Esophagus squamous epithelium (tissue), 5 donors: Measurements from ENCODE around the gene TCEA2. TPM values are rescaled to one million over a fixed set of nuclear protein-coding genes. Genes with fewer than 3 reads are reported as not detected.
A peak's percentile ranks its signal among the peaks of the same experiment; 100 is the strongest.

ENCODE experiments used
- DNase-seq: peaks from one replicate; lab custom pipeline; 2025; lab: John Stamatoyannopoulos, UW
- H3K27ac ChIP-seq, 4 donors: fragments of 200-600 bp; sonication (generic); one replicate each; pipeline ENCODE4 v1.5.1; 2016 to 2019; ENCODE audit warnings: mild to moderate bottlenecking in 1 of 4
- H3K27me3 ChIP-seq, 4 donors: fragments of 200-600 bp; sonication (generic); 1 replicate in 3 of 4; 2 replicates in 1 of 4; pipeline versions ENCODE4 v1.5.1 to v1.6.0; 2017 to 2021; ENCODE audit warnings: antibody characterized with exemption in 1 of 4
- H3K36me3 ChIP-seq, 3 donors: fragments of 200-600 bp; sonication (generic); one replicate each; pipeline ENCODE4 v1.5.1; 2016 to 2019
- H3K4me1 ChIP-seq, 3 donors: fragments of 200-600 bp; sonication (generic); one replicate each; pipeline ENCODE4 v1.5.1; 2017 to 2019
- H3K4me3 ChIP-seq, 4 donors: fragments of 200-600 bp; sonication (generic); 1 replicate in 3 of 4; 2 replicates in 1 of 4; pipeline ENCODE4 v1.5.1; 2016 to 2019; ENCODE audit warnings: mild to moderate bottlenecking in 2 of 4, moderate library complexity in 1 of 4
- H3K9me3 ChIP-seq, 3 donors: fragments of 200-600 bp; sonication (generic); one replicate each; pipeline ENCODE4 v1.5.1; 2016 to 2019
- POLR2A ChIP-seq, 4 donors: fragments of 450-650 bp; IDR thresholded peaks; one replicate each; pipeline ENCODE4 v1.6.1; 2017; ENCODE audit warnings: antibody characterized with exemption in 4 of 4, mild to moderate bottlenecking in 4 of 4, moderate library complexity in 3 of 4
- WGBS, 2 donors: methylation state at CpG; one replicate each; pipeline ENCODE4 v1.1.5; 2018; 5-methylcytosine and 5-hydroxymethylcytosine counted together
- intact Hi-C: fragments of 100-400 bp; cut with DNase I; formaldehyde crosslinking; loops from one replicate; pipeline ENCODE4 v1.15.0; 2022
- total RNA-seq, 4 donors: library from RNA; depleted of rRNA; stranded (reverse); fragments of >200 nt; gene quantifications; one replicate each; pipeline ENCODE4 v1.1.0, GENCODE V29; 2016
- TF ChIP-seq, protein P1 (sequence below), 6 experiments: fragments of 450-650 bp in 4 of 6; fragments of 200-600 bp in 2 of 6; sonication (generic) in 2 of 6; IDR thresholded peaks; one replicate each; pipeline ENCODE4 v1.5.1; 2016 to 2019; ENCODE audit warnings: antibody characterized with exemption in 6 of 6, mild to moderate bottlenecking in 4 of 6, moderate library complexity in 4 of 6
- donor health status: DM: yes; HTN: yes; CAD: no.

Gene TCEA2
- total RNA-seq, 4 donors from 2014 or later: 1.8 to 25.2 (median 8.9) TPM

DNA sequence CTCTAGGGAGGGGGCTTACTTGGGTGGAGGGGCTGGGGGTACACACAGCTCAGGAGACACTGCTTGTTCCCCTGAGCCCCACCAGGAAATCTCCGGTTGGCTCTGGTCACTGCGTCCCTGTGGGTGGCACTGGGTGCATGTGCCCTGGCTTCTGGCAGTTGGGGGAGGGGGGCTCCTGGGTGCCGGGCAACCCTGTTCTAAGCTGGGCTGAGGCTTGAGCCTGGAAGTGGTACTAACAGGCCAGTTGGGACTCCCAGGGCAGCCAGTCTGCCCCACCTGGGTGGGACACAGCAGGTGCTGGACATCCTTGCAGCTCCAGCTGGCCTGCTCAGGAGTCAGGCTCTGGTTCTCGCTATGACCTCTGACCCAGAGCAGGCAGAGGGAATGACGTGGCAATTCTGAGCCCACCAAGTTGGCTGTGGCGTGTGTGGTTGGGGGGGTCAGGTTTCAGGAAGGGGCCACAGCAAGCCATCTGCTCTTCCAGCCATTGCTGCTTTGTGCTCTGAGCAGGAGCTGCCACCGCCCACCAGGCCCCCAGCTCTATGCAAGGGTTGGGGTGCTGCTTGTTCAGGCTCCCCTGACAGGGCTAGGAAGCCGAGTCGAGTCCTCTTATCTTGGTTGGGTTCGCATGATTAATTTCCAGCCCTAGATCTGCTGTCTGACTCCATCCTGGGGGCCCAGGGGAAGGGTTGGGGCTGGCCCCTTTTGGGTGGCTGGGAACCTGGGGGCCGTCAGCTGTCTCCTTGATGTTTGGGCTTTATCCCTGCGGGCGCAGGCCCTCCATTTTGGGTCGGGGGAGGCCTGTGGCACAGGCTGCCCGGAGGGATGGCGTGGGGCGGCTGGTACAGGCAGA, 26.4 kb upstream of the TCEA2 start:
- peaks cover 24 to 59% (median 35%) of the 10 kb centered on the region in 3 donors for H3K4me1 ChIP-seq
- intact Hi-C loops: loop anchor here (10.0 kb wide), 1 partner anchor 52 kb away; the partner anchor contains the start of gene PRPF6
- H3K9me3 ChIP-seq: no peaks in the 10 kb centered on the region
- WGBS, 2 donors: 33 to 80% methylated on average over 1 to 3 of the region's 17 CpGs
- peaks cover 6 to 41% (median 10%) of the 10 kb centered on the region in 3 donors for H3K36me3 ChIP-seq
- H3K27ac ChIP-seq: peak overlapping the region in 1 of 4 donors; percentile 4
- H3K4me3 ChIP-seq: no peak overlapping the region
- peaks cover 0 to 57% (median 0%) of the 10 kb centered on the region in 4 donors for H3K27me3 ChIP-seq
- no peak for DNase-seq
- TF ChIP-seq, protein P1, sequence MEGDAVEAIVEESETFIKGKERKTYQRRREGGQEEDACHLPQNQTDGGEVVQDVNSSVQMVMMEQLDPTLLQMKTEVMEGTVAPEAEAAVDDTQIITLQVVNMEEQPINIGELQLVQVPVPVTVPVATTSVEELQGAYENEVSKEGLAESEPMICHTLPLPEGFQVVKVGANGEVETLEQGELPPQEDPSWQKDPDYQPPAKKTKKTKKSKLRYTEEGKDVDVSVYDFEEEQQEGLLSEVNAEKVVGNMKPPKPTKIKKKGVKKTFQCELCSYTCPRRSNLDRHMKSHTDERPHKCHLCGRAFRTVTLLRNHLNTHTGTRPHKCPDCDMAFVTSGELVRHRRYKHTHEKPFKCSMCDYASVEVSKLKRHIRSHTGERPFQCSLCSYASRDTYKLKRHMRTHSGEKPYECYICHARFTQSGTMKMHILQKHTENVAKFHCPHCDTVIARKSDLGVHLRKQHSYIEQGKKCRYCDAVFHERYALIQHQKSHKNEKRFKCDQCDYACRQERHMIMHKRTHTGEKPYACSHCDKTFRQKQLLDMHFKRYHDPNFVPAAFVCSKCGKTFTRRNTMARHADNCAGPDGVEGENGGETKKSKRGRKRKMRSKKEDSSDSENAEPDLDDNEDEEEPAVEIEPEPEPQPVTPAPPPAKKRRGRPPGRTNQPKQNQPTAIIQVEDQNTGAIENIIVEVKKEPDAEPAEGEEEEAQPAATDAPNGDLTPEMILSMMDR (IDR thresholded peaks at IDR 0.05): no peak
- no peak for TF ChIP-seq POLR2A (IDR thresholded peaks at IDR 0.05)

DNA sequence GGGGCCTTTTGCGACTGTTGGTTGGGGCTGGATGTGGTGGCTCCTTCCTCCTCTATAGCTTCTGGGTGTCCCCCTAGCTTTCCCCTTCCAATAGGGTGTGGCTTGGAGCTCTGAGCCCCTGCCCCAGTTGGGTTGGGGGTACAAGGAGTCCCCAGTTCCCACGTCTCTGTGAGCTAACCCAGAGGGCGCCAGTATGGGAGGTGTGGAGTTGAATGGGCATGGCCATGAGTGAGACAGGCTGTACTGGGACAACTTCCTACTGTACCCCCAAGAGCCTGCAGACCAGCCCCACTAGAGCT, 25.9 kb upstream of the TCEA2 start:
- no peak for DNase-seq
- no peak overlapping the region for H3K27ac ChIP-seq
- H3K9me3 ChIP-seq: no peaks in the 10 kb centered on the region
- intact Hi-C loops: loop anchor here (10.0 kb wide), 1 partner anchor 52 kb away; the partner anchor contains the start of gene PRPF6
- no peak overlapping the region for H3K4me3 ChIP-seq
- H3K27me3 ChIP-seq: peaks cover 0 to 63% (median 0%) of the 10 kb centered on the region in 4 donors
- H3K4me1 ChIP-seq: peaks cover 30 to 64% (median 41%) of the 10 kb centered on the region in 3 donors
- TF ChIP-seq, protein P1 (IDR thresholded peaks at IDR 0.05): no peak
- TF ChIP-seq POLR2A (IDR thresholded peaks at IDR 0.05): no peak
- H3K36me3 ChIP-seq: peaks cover under 1 to 35% (median 5%) of the 10 kb centered on the region in 3 donors
- WGBS, 2 donors: no CpG with 5 or more reads among the region's 3 CpGs

DNA sequence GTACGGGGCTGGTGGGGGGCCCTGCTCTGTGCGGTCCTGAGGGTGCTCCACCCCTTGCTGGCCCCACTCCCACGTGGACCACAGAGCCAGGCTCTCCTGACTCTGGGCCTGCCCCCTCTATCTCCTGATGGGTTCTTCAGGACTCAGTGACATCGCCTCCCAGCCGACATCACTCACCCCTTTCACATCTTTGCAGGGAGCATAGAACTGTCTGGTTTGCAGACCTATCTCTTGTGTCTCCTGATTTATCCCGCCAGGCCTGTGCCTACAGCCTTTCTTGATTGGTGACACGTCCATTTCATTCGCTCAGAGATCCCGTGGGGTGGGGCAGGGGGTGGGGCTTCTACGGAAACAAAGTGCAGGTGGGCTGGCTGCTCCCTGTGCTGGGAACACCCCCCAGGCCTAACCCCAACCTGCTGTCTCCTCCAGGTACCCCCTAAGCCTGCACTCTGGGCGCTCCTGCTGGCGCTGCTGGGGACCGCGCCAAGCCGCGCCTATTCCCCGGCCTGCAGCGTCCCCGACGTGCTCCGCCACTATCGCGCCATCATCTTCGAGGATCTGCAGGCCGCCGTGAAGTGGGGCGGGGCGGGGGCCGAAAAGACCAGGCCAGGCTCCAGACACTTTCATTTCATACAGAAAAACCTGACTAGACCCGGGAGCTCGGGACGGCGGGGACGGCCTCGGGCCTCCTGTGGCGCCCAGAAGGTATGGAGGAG, 25.3 kb upstream of the TCEA2 start:
- TF ChIP-seq, protein P1 (IDR thresholded peaks at IDR 0.05): no peak
- TF ChIP-seq POLR2A (IDR thresholded peaks at IDR 0.05): no peak
- H3K27ac ChIP-seq: peak overlapping the region in 2 of 4 donors; percentile 79 to 87
- H3K27me3 ChIP-seq: peaks cover 0 to 67% (median 0%) of the 10 kb centered on the region in 4 donors
- no peaks in the 10 kb centered on the region for H3K9me3 ChIP-seq
- peak overlapping the region; percentile 42 to 72 (median 58) for H3K4me3 ChIP-seq
- WGBS, 2 donors: 17 to 29% methylated on average over 9 to 10 of the region's 36 CpGs
- peaks cover 34 to 69% (median 44%) of the 10 kb centered on the region in 3 donors for H3K4me1 ChIP-seq
- peaks cover 0 to 30% (median 0%) of the 10 kb centered on the region in 3 donors for H3K36me3 ChIP-seq
- intact Hi-C loops: loop anchor here (10.0 kb wide), 1 partner anchor 53 kb away; the partner anchor contains the start of gene PRPF6
- no peak for DNase-seq

DNA sequence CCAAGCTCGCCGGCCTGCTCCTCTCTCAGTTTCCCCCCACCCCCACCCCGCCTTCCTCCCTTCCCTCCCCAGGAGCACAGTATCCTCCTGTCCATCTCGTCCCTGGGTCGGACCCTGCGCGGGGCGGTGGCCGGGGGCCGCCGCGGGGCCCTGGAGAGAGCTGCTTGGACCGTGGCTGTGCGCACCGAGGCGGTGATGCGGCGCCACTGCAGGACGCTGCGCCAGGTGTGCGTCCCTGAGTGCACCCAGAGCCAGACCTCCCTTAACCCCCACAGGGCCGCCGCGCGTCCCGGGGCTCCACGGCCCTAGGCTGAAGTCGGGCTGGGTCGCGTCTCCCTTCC, 24.8 kb upstream of the TCEA2 start:
- no peak for TF ChIP-seq POLR2A (IDR thresholded peaks at IDR 0.05)
- TF ChIP-seq, protein P1 (IDR thresholded peaks at IDR 0.05): no peak
- DNase-seq: no peak
- H3K4me3 ChIP-seq: peak overlapping the region; percentile 42 to 72 (median 58)
- intact Hi-C loops: loop anchor here (10.0 kb wide), 1 partner anchor 53 kb away; the partner anchor contains the start of gene PRPF6
- H3K27me3 ChIP-seq: peaks cover 0 to 71% (median 0%) of the 10 kb centered on the region in 4 donors
- H3K4me1 ChIP-seq: peaks cover 34 to 69% (median 44%) of the 10 kb centered on the region in 3 donors
- H3K27ac ChIP-seq: peak overlapping the region in 3 of 4 donors; percentile 68 to 87 (median 79)
- 0% methylated on average over 3 of the region's 30 CpGs; no CpG with 5 or more reads in 1 of the 2 donors for WGBS, 2 donors
- H3K36me3 ChIP-seq: peaks cover 0 to 25% (median 0%) of the 10 kb centered on the region in 3 donors
- H3K9me3 ChIP-seq: no peaks in the 10 kb centered on the region
